Loucy (cell line): Measurements from ENCODE around the gene ADRM1.

Source experiments
- EZH2phosphoT487 ChIP-seq: fragments of 200-600 bp; IDR thresholded peaks from 2 replicates; pipeline ENCODE4 v1.6.1; 2018; ENCODE audit warnings: antibody characterized with exemption, mild to moderate bottlenecking, moderate library complexity, borderline replicate concordance
- TF ChIP-seq, protein P1 (sequence below): fragments of 200-600 bp; sonication (generic); conservative IDR thresholded peaks from 2 replicates; pipeline ENCODE4 v1.5.1; 2014; ENCODE audit warnings: mild to moderate bottlenecking, antibody characterized with exemption, low read length

DNA sequence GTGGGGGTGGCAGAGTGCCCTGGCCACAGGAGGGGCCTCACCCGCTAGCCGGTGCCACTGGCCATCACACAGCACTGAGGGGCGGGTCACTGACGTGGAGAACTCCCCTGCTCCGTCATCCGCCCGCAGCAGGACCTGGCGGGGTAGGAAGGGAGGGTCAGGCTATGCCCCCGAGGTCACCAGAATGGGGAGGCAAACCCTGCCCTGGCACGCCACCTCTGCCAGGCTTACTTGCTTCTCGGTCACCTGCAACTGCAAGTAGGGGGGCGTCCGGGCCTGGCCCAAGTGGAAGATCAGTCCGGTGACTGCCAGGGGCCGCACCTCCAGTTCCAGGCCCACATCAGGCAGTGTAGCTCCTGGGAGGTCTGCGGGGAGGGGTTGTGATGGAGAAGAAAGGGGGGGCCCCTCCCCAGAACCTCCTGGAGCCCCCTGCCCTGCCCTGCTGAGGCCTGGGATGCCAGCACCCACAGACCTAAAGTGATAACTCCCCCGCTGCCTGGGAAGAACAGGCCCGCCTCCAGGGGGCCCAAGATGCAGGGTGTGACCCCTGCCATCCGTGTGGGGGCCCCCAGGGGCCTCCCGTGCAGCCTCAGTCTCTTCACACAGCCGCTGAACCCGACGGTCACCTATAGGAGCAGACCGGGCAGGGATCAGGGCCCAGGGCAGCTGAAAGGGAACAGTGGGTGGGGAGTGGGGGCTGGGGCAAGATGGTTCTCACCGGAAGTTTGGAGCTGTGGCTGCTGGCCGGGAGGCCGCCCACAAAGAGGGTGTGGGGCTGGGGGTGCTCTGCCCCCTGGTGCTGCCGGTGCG is 7.4 kb downstream of the ADRM1 start:
- TF ChIP-seq, protein P1, sequence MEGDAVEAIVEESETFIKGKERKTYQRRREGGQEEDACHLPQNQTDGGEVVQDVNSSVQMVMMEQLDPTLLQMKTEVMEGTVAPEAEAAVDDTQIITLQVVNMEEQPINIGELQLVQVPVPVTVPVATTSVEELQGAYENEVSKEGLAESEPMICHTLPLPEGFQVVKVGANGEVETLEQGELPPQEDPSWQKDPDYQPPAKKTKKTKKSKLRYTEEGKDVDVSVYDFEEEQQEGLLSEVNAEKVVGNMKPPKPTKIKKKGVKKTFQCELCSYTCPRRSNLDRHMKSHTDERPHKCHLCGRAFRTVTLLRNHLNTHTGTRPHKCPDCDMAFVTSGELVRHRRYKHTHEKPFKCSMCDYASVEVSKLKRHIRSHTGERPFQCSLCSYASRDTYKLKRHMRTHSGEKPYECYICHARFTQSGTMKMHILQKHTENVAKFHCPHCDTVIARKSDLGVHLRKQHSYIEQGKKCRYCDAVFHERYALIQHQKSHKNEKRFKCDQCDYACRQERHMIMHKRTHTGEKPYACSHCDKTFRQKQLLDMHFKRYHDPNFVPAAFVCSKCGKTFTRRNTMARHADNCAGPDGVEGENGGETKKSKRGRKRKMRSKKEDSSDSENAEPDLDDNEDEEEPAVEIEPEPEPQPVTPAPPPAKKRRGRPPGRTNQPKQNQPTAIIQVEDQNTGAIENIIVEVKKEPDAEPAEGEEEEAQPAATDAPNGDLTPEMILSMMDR: no peak
- TF ChIP-seq EZH2phosphoT487: no peak
